NOMO-1 treated with dmso at 0.1 percent for 144 hours (cell line): Measurements from ENCODE around the gene PGRMC2.

Source experiments
- DNase-seq: peaks from one replicate; lab custom pipeline; 2025; ENCODE audit not compliant: unreplicated experiment; lab: John Stamatoyannopoulos, UW

PGRMC2 gene

GRCh38 chr4:128299848-128300247 is 12.2 kb upstream of the PGRMC2 start:
- DNase-seq: no peak

GRCh38 chr4:128298852-128299251 is 11.2 kb upstream of the PGRMC2 start:
- no peak for DNase-seq

GRCh38 chr4:128298146-128298758 is 10.6 kb upstream of the PGRMC2 start:
- DNase-seq: no peak

GRCh38 chr4:128295255-128295654 is 7.6 kb upstream of the PGRMC2 start:
- no peak for DNase-seq

GRCh38 chr4:128294464-128294863 is 6.9 kb upstream of the PGRMC2 start:
- no peak for DNase-seq

GRCh38 chr4:128292349-128292748 is 4.7 kb upstream of the PGRMC2 start:
- no peak for DNase-seq

GRCh38 chr4:128291096-128291495 is 3.5 kb upstream of the PGRMC2 start:
- no peak for DNase-seq

- no peak for DNase-seq
These were observed 2.9 kb upstream of the PGRMC2 start for GRCh38 chr4:128290526-128290925.

- no peak for DNase-seq
These were observed 2.0 kb upstream of the PGRMC2 start for GRCh38 chr4:128289523-128290158.

GRCh38 chr4:128288689-128289106 is 1.1 kb upstream of the PGRMC2 start:
- peak; percentile 3 for DNase-seq

GRCh38 chr4:128287871-128288688 is 467 bp upstream of the PGRMC2 start:
- peak; percentile 100 for DNase-seq

- peak; percentile 7 for DNase-seq
These were observed 1.0 kb downstream of the PGRMC2 start for GRCh38 chr4:128286474-128287058.

- no peak for DNase-seq
These were observed 2.3 kb downstream of the PGRMC2 start for GRCh38 chr4:128285085-128285997.

GRCh38 chr4:128284317-128284716 is 3.3 kb downstream of the PGRMC2 start:
- no peak for DNase-seq

GRCh38 chr4:128283071-128283470 is 4.5 kb downstream of the PGRMC2 start:
- no peak for DNase-seq

GRCh38 chr4:128282516-128282915 is 5.1 kb downstream of the PGRMC2 start:
- no peak for DNase-seq

GRCh38 chr4:128281354-128281753 is 6.3 kb downstream of the PGRMC2 start:
- no peak for DNase-seq

GRCh38 chr4:128279624-128280225 is 7.9 kb downstream of the PGRMC2 start:
- DNase-seq: no peak

GRCh38 chr4:128277856-128278255 is 9.8 kb downstream of the PGRMC2 start:
- DNase-seq: no peak

GRCh38 chr4:128275346-128275745 is 12.3 kb downstream of the PGRMC2 start:
- no peak for DNase-seq
